VCaP (cell line): ENCODE measurements around the gene ASB2.

ENCODE experiments used
- H3K27ac ChIP-seq: fragments of 450-650 bp; 2 replicates; pipeline ENCODE4 v1.5.1; 2017
- CTCF ChIP-seq: fragments of 450-650 bp; conservative IDR thresholded peaks from 2 replicates; pipeline ENCODE4 v1.5.1; 2017; ENCODE audit warnings: mild to moderate bottlenecking, moderate library complexity

Gene ASB2

GRCh38 chr14:93929048-93929535 lies 47.3 kb downstream of the ASB2 start:
- no peak for TF ChIP-seq CTCF
- no peak overlapping the region for H3K27ac ChIP-seq

DNA sequence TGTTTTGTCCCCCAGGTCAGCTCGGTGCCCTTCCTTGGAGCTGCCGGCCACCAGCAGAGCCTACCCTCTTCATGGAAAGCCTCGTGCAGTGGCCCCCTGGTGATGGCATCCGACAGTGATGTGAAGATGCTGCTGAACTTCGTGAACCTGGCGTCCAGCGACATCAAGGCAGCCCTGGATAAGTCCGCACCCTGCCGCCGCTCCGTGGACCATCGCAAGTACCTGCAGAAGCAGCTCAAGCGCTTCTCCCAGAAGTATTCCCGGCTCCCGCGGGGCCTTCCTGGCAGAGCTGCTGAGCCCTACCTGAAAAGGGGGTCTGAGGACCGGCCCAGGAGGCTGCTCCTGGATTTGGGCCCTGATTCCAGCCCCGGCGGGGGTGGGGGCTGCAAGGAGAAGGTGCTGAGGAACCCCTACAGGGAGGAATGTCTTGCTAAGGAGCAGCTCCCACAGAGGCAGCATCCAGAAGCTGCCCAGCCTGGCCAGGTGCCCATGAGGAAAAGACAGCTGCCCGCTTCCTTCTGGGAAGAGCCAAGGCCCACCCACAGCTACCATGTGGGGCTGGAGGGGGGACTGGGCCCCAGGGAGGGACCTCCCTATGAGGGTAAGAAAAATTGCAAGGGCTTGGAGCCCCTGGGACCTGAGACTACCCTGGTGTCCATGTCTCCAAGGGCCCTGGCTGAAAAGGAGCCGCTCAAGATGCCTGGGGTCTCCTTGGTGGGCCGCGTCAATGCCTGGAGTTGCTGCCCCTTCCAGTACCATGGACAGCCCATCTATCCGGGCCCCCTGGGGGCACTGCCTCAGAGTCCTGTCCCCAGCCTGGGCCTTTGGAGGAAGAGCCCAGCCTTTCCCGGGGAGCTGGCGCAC lies 48.0 kb downstream of the ASB2 start:
- no peak for TF ChIP-seq CTCF
- no peak overlapping the region for H3K27ac ChIP-seq

DNA sequence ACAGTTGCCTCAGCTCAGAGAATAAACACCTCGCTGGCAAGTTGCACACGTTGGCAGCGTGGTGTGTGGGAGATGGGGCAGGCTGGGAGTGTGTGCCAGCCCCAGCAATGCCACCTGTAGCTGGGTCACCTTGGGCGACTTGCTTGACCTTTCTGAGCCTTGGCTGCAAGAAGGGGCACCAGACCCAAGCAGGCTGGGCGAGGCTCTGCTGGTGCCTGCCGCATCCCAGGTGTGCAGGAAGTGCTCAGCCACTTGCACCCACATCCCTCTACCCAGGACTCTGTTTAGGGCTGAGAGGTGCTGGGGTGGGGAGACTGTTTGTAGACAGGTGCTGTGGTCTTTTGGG lies 48.6 kb downstream of the ASB2 start:
- no peak overlapping the region for H3K27ac ChIP-seq
- TF ChIP-seq CTCF = no peak

DNA sequence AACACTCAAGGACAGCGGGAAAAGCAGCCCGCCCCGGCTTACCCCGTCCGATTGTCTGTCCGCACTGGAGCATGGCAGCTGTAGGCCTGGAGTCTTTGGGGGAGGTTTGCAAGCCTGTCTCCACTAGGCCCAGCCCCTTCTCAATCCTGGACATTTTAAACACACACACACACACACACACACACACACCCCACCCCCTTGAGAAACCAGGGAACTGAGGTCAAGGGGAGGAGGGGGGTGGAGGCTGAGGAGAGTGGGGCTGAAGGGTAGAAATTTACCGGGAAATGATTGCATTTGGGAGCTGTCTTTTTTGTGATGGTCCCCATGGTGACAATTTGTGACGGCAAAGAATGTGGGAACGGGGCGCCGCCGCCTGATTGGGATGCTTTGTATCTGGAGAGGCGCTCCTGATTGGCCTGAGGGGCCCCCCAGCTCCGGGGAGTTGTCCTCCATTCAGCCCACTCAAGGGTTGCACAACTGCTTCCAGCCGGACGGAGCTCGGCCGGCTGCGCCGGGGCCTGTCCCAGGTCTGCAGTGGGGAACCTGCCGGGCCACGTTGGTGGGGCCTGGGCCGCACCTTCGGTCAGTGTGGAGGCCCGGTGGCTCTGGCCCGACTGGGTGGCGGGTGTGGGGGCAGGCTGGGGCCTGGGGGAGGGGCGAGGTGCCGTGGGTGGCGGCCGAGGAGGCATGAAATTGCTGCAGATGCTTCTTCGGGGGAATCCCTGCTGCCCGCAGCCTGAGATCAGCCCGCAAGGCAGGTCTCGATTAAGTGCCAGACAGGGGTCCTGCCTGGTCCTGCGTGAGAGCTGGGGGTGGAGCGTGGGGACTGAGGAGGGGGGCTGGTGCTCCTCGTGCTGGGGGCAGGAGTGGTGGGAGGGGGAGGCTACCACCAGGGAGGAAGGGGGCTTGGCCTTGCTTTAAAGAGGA lies 49.2 kb downstream of the ASB2 start, which contains the start of gene FAM181A:
FAM181A (plus strand) TSS at position 472 of the 927 bp plus-strand sequence. CDS start 942 bp downstream, outside the sequence.
- TF ChIP-seq CTCF = no peak
- no peak within 1 kb of the TSS for H3K27ac ChIP-seq

- no peak overlapping the region for H3K27ac ChIP-seq
- no peak for TF ChIP-seq CTCF
These were observed 50.0 kb downstream of the ASB2 start for GRCh38 chr14:93926245-93926872.

DNA sequence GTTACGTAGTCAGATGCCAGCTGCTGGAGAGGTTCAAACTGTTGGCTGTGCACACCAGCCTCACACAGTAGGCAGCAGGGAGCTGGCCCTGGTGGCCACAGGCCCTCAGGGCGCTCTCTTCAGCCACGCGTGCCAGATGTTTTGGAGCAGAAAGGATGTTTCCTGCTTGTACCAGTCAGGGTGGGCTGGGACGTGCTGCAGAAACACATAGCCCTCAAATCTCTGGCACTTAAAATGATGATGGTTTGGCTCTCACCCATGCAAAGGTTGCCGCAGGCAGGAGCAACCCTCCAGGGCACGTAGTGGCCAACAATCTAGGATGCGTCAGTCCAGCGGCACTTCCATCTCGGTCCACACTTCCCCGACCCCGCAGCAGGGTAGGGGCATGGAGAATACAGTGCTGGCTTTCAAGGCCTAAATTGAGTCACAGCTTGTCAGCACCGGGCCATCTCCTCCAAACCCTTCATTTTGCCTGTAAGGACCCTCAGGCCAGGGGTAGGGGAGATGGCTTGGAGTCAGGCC lies 50.9 kb downstream of the ASB2 start:
- TF ChIP-seq CTCF = no peak
- no peak overlapping the region for H3K27ac ChIP-seq
